GM12874 (cell line): ENCODE results near the gene SNRPA.

Source experiments
- CTCF ChIP-seq: IDR thresholded peaks from 2 replicates; pipeline ENCODE4 v1.5.1; 2011; ENCODE audit warnings: low read depth, mild to moderate bottlenecking, control low read depth, low read length, moderate library complexity; ENCODE audit not compliant: insufficient read depth

The SNRPA gene

GRCh38 chr19:40737102-40737644, 13.8 kb upstream of the SNRPA start:
- no peak for TF ChIP-seq CTCF

- no peak for TF ChIP-seq CTCF
Measured at GRCh38 chr19:40739030-40739839, 11.8 kb upstream of the SNRPA start.

GRCh38 chr19:40739871-40740703, 10.9 kb upstream of the SNRPA start:
- no peak for TF ChIP-seq CTCF

- TF ChIP-seq CTCF = no peak
Measured at GRCh38 chr19:40740747-40741146, 10.3 kb upstream of the SNRPA start.

- no peak for TF ChIP-seq CTCF
Measured at GRCh38 chr19:40741527-40742390, 9.2 kb upstream of the SNRPA start.

GRCh38 chr19:40742477-40742876, 8.5 kb upstream of the SNRPA start:
- TF ChIP-seq CTCF = no peak
